Fibroblast of lung (primary cell): ENCODE measurements around the gene NAA10. TPM values are rescaled to one million over a fixed set of nuclear protein-coding genes. Genes with fewer than 3 reads are reported as not detected.

Source experiments
- DNase-seq, 2 donors: peaks; one replicate each; pipeline versions ENCODE4 v3.0.0 to v3.0.0-alpha.2; 2010; ENCODE audit warnings: low read depth in 2 of 2
- H2AFZ ChIP-seq: 2 replicates; pipeline ENCODE4 v1.5.1; 2012; ENCODE audit warnings: low read length, control low read depth, inconsistent platforms
- H3K27ac ChIP-seq: 2 replicates; pipeline ENCODE4 v1.5.1; 2011; ENCODE audit warnings: low read length, control low read depth; ENCODE audit not compliant: insufficient read depth
- H3K27me3 ChIP-seq: 2 replicates; pipeline ENCODE4 v1.5.1; 2011; ENCODE audit warnings: mild to moderate bottlenecking, low read length; ENCODE audit not compliant: control insufficient read depth, insufficient read depth
- H3K36me3 ChIP-seq: 2 replicates; pipeline ENCODE4 v1.5.1; 2011; ENCODE audit warnings: low read length; ENCODE audit not compliant: control insufficient read depth, insufficient read depth
- H3K4me1 ChIP-seq: 2 replicates; pipeline ENCODE4 v1.5.1; 2011; ENCODE audit warnings: low read length; ENCODE audit not compliant: control insufficient read depth, insufficient read depth; ENCODE audit errors: extremely low read depth
- H3K4me2 ChIP-seq: 2 replicates; pipeline ENCODE4 v1.5.1; 2011; ENCODE audit warnings: low read length, control low read depth; ENCODE audit not compliant: insufficient read depth; ENCODE audit errors: extremely low read depth
- H3K4me3 ChIP-seq, 4 experiments: fragments of 200-600 bp in 1 of 4; sonication (generic) in 1 of 4; replicated peaks in 1 of 4; 2 replicates each; pipeline ENCODE4 v1.5.1; 2011 to 2016; ENCODE audit warnings: low read length in 4 of 4, low read depth in 3 of 4, mild to moderate bottlenecking in 3 of 4, control low read depth in 2 of 4, inconsistent platforms in 1 of 4, mixed read lengths in 1 of 4; ENCODE audit not compliant: insufficient read depth in 1 of 4; ENCODE audit errors: control extremely low read depth in 1 of 4
- H3K79me2 ChIP-seq: 2 replicates; pipeline ENCODE4 v1.5.1; 2012; ENCODE audit warnings: mild to moderate bottlenecking, low read length, inconsistent platforms; ENCODE audit not compliant: control insufficient read depth, insufficient read depth
- H3K9ac ChIP-seq: 2 replicates; pipeline ENCODE4 v1.5.1; 2011; ENCODE audit warnings: mild to moderate bottlenecking, low read length, control low read depth; ENCODE audit not compliant: insufficient read depth
- H3K9me3 ChIP-seq: 2 replicates; pipeline ENCODE4 v1.5.1; 2012; ENCODE audit warnings: low read depth, low read length; ENCODE audit not compliant: control insufficient read depth, insufficient read depth
- H4K20me1 ChIP-seq: 2 replicates; pipeline ENCODE4 v1.5.1; 2011; ENCODE audit warnings: low read length; ENCODE audit not compliant: control insufficient read depth, insufficient read depth; ENCODE audit errors: extremely low read depth
- CTCF ChIP-seq, 2 donors: IDR thresholded peaks in 1 of 2; conservative IDR thresholded peaks in 1 of 2; 1 replicate in 1 of 2; 2 replicates in 1 of 2; pipeline ENCODE4 v1.5.1; 2011 to 2012; ENCODE audit warnings: low read length in 2 of 2, control low read depth in 1 of 2, inconsistent platforms in 1 of 2, low read depth in 1 of 2, mild to moderate bottlenecking in 1 of 2
- EZH2 ChIP-seq: IDR thresholded peaks from 2 replicates; pipeline ENCODE4 v1.5.1; 2012; ENCODE audit warnings: low read length, control low read depth, mild to moderate bottlenecking; ENCODE audit errors: missing control alignments
- polyA plus RNA-seq, 2 donors: library from polyadenylated mRNA; depleted of rRNA in 1 of 2; stranded (reverse) in 1 of 2; unstranded in 1 of 2; fragments of >200 nt; gene quantifications; 2 replicates each; pipeline ENCODE4 v1.2.1, GENCODE V29; 2011 to 2012; ENCODE audit warnings: missing spikeins in 1 of 2
- total RNA-seq: library from RNA; depleted of rRNA; stranded (reverse); fragments of >200 nt; gene quantifications from 2 replicates; pipeline ENCODE4 v1.2.1, GENCODE V29; 2014

Gene NAA10
- total and polyA plus RNA-seq, 2 donors (not counting 1 experiment from before 2014, with no cell fraction given), result 37.0 to 66.2 TPM

DNA sequence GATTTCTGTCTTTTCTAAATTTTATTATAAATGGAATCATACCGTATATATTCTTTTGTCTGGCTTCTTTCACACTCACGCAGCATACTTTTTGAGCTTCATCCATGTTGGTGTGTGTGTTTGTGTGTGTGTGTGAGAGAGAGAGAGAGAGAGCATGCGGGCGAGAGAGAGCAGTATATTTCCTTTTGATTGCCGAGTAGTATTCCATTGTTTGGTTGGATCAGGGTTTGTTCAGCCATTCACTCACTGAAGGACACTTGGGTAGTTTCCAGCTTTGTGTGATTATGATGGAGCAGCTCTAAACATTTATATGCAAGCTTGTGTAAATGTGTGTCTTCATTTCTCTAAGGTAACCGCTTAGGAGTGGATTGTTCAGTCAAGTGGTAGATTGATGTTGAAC, 45.7 kb downstream of the NAA10 start:
- Histone ChIP-seq H4K20me1 (no peaks in the 10 kb centered on the region), H3K27me3 (peaks cover 23% of the 10 kb centered on the region), H3K79me2 (no peaks in the 10 kb centered on the region), H2AFZ (no peak overlapping the region), H3K27ac (no peak overlapping the region), H3K36me3 (no peaks in the 10 kb centered on the region), H3K9ac (no peak overlapping the region), H3K4me1 (no peaks in the 10 kb centered on the region), H3K9me3 (no peaks in the 10 kb centered on the region), H3K4me3 (no peak overlapping the region), H3K4me2 (no peak overlapping the region)
- TF ChIP-seq CTCF (conservative IDR thresholded peaks at IDR 0.05 in 1 of 2, IDR thresholded peaks at IDR 0.05 in 1 of 2; ENCODE audit: low read depth in 1 of 2, low read length in 2 of 2) (no peak), EZH2 (no peak)
- no peak for DNase-seq

- no peaks in the 10 kb centered on the region for H4K20me1 ChIP-seq
- no peak overlapping the region for H3K4me2 ChIP-seq
- H3K9ac ChIP-seq, result no peak overlapping the region
- H3K36me3 ChIP-seq, result no peaks in the 10 kb centered on the region
- H3K4me3 ChIP-seq, result no peak overlapping the region
- no peaks in the 10 kb centered on the region for H3K79me2 ChIP-seq
- H3K27ac ChIP-seq, result no peak overlapping the region
- H3K4me1 ChIP-seq, result no peaks in the 10 kb centered on the region
- TF ChIP-seq EZH2 (no peak), CTCF (conservative IDR thresholded peaks at IDR 0.05 in 1 of 2, IDR thresholded peaks at IDR 0.05 in 1 of 2; ENCODE audit: low read depth in 1 of 2, low read length in 2 of 2) (no peak)
- no peaks in the 10 kb centered on the region for H3K9me3 ChIP-seq
- no peak for DNase-seq
- H3K27me3 ChIP-seq, result peaks cover 27% of the 10 kb centered on the region
- no peak overlapping the region for H2AFZ ChIP-seq
These were observed 46.5 kb downstream of the NAA10 start for GRCh38 chrX:153888344-153888743.

- no peak overlapping the region for H3K9ac ChIP-seq
- H3K4me1 ChIP-seq, result no peaks in the 10 kb centered on the region
- no peak for DNase-seq
- no peaks in the 10 kb centered on the region for H4K20me1 ChIP-seq
- H3K27ac ChIP-seq, result no peak overlapping the region
- no peaks in the 10 kb centered on the region for H3K36me3 ChIP-seq
- peaks cover 27% of the 10 kb centered on the region for H3K27me3 ChIP-seq
- no peaks in the 10 kb centered on the region for H3K9me3 ChIP-seq
- H3K79me2 ChIP-seq, result no peaks in the 10 kb centered on the region
- no peak overlapping the region for H3K4me3 ChIP-seq
- TF ChIP-seq EZH2 (no peak), CTCF (conservative IDR thresholded peaks at IDR 0.05 in 1 of 2, IDR thresholded peaks at IDR 0.05 in 1 of 2; ENCODE audit: low read depth in 1 of 2, low read length in 2 of 2) (no peak)
- no peak overlapping the region for H3K4me2 ChIP-seq
- H2AFZ ChIP-seq, result no peak overlapping the region
These were observed 47.5 kb downstream of the NAA10 start for GRCh38 chrX:153887385-153887784.
